CD8-positive, alpha-beta memory T cell (primary cell): Measurements from ENCODE around the gene FYN. TPM values are rescaled to one million over a fixed set of nuclear protein-coding genes. Genes with fewer than 3 reads are reported as not detected.

Experiments used
- CTCF ChIA-PET: fragments of 350-600 bp; sonication (Branson Sonifier 250); formaldehyde crosslinking; loops from one replicate; lab custom pipeline; 2021; ENCODE audit warnings: antibody characterized with exemption; lab: Charles Lee
- POLR2A ChIA-PET: fragments of 350-600 bp; sonication (Branson Sonifier 250); formaldehyde crosslinking; loops from one replicate; lab custom pipeline; 2021; ENCODE audit warnings: antibody characterized with exemption; lab: Charles Lee
- DNase-seq, 5 donors: peaks; one replicate each; pipeline versions ENCODE4 v3.0.0 to v3.0.0-alpha.2; 2020 to 2022; ENCODE audit warnings: mixed read lengths in 1 of 5
- H3K27ac ChIP-seq: one replicate; pipeline ENCODE4 v1.7.0; 2013; ENCODE audit warnings: low read depth, mild to moderate bottlenecking, low read length, moderate library complexity
- H3K27me3 ChIP-seq: 2 replicates; pipeline ENCODE4 v1.7.0; 2013; ENCODE audit warnings: low read length, mild to moderate bottlenecking; ENCODE audit not compliant: insufficient read depth, poor library complexity, severe bottlenecking
- H3K36me3 ChIP-seq: 2 replicates; pipeline ENCODE4 v1.7.0; 2013; ENCODE audit warnings: mild to moderate bottlenecking, low read length, moderate library complexity; ENCODE audit not compliant: insufficient read depth
- H3K4me1 ChIP-seq: 2 replicates; pipeline ENCODE4 v1.7.0; 2013; ENCODE audit warnings: mild to moderate bottlenecking, low read length, moderate library complexity; ENCODE audit not compliant: insufficient read depth
- H3K4me3 ChIP-seq: 2 replicates; pipeline ENCODE4 v1.7.0; 2013; ENCODE audit warnings: mild to moderate bottlenecking, low read length
- H3K9me3 ChIP-seq: 2 replicates; pipeline ENCODE4 v1.7.0; 2013; ENCODE audit warnings: mild to moderate bottlenecking, low read length
- H3K27ac Mint-ChIP-seq, 8 donors: one replicate each; pipeline ENCODE4 v1.8.0; 2020 to 2021; ENCODE audit warnings: mixed read lengths in 8 of 8, mild to moderate bottlenecking in 6 of 8, inconsistent platforms in 3 of 8, moderate library complexity in 3 of 8
- H3K27me3 Mint-ChIP-seq, 2 donors: one replicate each; pipeline ENCODE4 v1.8.0; 2020 to 2021; ENCODE audit warnings: mixed read lengths in 2 of 2, mild to moderate bottlenecking in 1 of 2, moderate library complexity in 1 of 2
- H3K36me3 Mint-ChIP-seq, 3 donors: one replicate each; pipeline ENCODE4 v1.8.0; 2020 to 2021; ENCODE audit warnings: mixed read lengths in 3 of 3, inconsistent platforms in 1 of 3, mild to moderate bottlenecking in 1 of 3
- H3K4me1 Mint-ChIP-seq, 3 donors: one replicate each; pipeline ENCODE4 v1.8.0; 2020 to 2021; ENCODE audit warnings: mixed read lengths in 3 of 3, inconsistent platforms in 1 of 3, mild to moderate bottlenecking in 1 of 3
- H3K4me3 Mint-ChIP-seq, 7 donors: one replicate each; pipeline ENCODE4 v1.8.0; 2020 to 2021; ENCODE audit warnings: mixed read lengths in 7 of 7, mild to moderate bottlenecking in 6 of 7, moderate library complexity in 4 of 7, inconsistent platforms in 2 of 7
- H3K9me3 Mint-ChIP-seq, 5 donors: one replicate each; pipeline ENCODE4 v1.8.0; 2020 to 2022; ENCODE audit warnings: mixed read lengths in 5 of 5, mild to moderate bottlenecking in 3 of 5, moderate library complexity in 2 of 5, inconsistent platforms in 1 of 5
- polyA plus RNA-seq: library from polyadenylated mRNA; unstranded; fragments of 300-500 nt; fragmentation: Illumina TruSeq; gene quantifications from one replicate; pipeline ENCODE4 v1.2.3, GENCODE V29; 2021
- total RNA-seq, 2 experiments: library from RNA; stranded (reverse); gene quantifications; one replicate each; pipeline ENCODE4 v1.2.3, GENCODE V29; 2021

The FYN gene
- total and polyA plus RNA-seq, 3 experiments from 2014 or later: 481 to 611 (median 491) TPM

- H3K36me3 Mint-ChIP-seq: peaks cover 1 to 94% (median 19%) of the 10 kb centered on the region in 3 donors
- no peaks in the 10 kb centered on the region for H3K27me3 Mint-ChIP-seq
- CTCF ChIA-PET: interaction anchor here (0.7 to 3.4 kb wide), 8 partner anchors 11 to 320 kb away, joined by 3 to 10 read pairs (median 3); no protein-coding TSS in a partner anchor
- H3K4me1 Mint-ChIP-seq: peaks cover 94 to 100% (median 100%) of the 10 kb centered on the region in 3 donors
- no peaks in the 10 kb centered on the region for H3K27me3 ChIP-seq
- H3K9me3 ChIP-seq: no peaks in the 10 kb centered on the region
- H3K9me3 Mint-ChIP-seq: no peaks in the 10 kb centered on the region
- POLR2A ChIA-PET: interaction anchor here (0.7 to 1.2 kb wide), 2 partner anchors 51 to 150 kb away, joined by 3 read pairs; partner anchors contain the start of gene FYN
- H3K27ac Mint-ChIP-seq: peak overlapping the region; percentile 51 to 100 (median 94)
- no peak for DNase-seq
- no peak overlapping the region for H3K4me3 ChIP-seq
- peaks cover 84% of the 10 kb centered on the region for H3K4me1 ChIP-seq
- H3K36me3 ChIP-seq: peaks cover 20% of the 10 kb centered on the region
- peak overlapping the region in 5 of 7 donors; percentile 25 to 82 (median 74) for H3K4me3 Mint-ChIP-seq
- H3K27ac ChIP-seq: no peak overlapping the region
Measured at GRCh38 chr6:111723412-111723970, 149.8 kb downstream of the FYN start.

GRCh38 chr6:111722179-111722731 lies 151.0 kb downstream of the FYN start:
- H3K4me1 ChIP-seq: peaks cover 77% of the 10 kb centered on the region
- Mint-ChIP-seq H3K27ac (peak overlapping the region; percentile 87 to 98 (median 92)), H3K36me3 (peaks cover 4 to 94% (median 16%) of the 10 kb centered on the region in 3 donors), H3K4me1 (peaks cover 87 to 98% (median 89%) of the 10 kb centered on the region in 3 donors), H3K27me3 (no peaks in the 10 kb centered on the region), H3K9me3 (no peaks in the 10 kb centered on the region), H3K4me3 (peak overlapping the region in 5 of 7 donors; percentile 29 to 53 (median 47))
- no peak overlapping the region for H3K27ac ChIP-seq
- ChIA-PET CTCF (interaction anchor here (0.7 to 3.4 kb wide), 16 partner anchors 10 to 322 kb away, joined by 3 to 10 read pairs (median 4); no protein-coding TSS in a partner anchor), POLR2A (interaction anchor here (1.2 kb wide), 1 partner anchor 151 kb away, joined by 3 read pairs; the partner anchor contains the start of gene FYN)
- no peaks in the 10 kb centered on the region for H3K9me3 ChIP-seq
- no peak for DNase-seq
- H3K27me3 ChIP-seq: no peaks in the 10 kb centered on the region
- no peak overlapping the region for H3K4me3 ChIP-seq
- H3K36me3 ChIP-seq: peaks cover 31% of the 10 kb centered on the region

- H3K4me3 Mint-ChIP-seq: peak overlapping the region in 6 of 7 donors; percentile 29 to 67 (median 50)
- Histone ChIP-seq H3K4me1 (peaks cover 72% of the 10 kb centered on the region), H3K9me3 (no peaks in the 10 kb centered on the region), H3K36me3 (peaks cover 31% of the 10 kb centered on the region), H3K27ac (no peak overlapping the region), H3K27me3 (no peaks in the 10 kb centered on the region), H3K4me3 (no peak overlapping the region)
- H3K27ac Mint-ChIP-seq: peak overlapping the region; percentile 87 to 98 (median 92)
- ChIA-PET POLR2A (no interaction called here), CTCF (interaction anchor here (0.7 to 3.4 kb wide), 14 partner anchors 9 to 322 kb away, joined by 3 to 10 read pairs (median 4); no protein-coding TSS in a partner anchor)
- H3K27me3 Mint-ChIP-seq: no peaks in the 10 kb centered on the region
- DNase-seq: peak in 3 of 5 donors; percentile 35 to 47 (median 45)
- H3K36me3 Mint-ChIP-seq: peaks cover 4 to 94% (median 16%) of the 10 kb centered on the region in 3 donors
- H3K9me3 Mint-ChIP-seq: no peaks in the 10 kb centered on the region
- peaks cover 84 to 97% (median 84%) of the 10 kb centered on the region in 3 donors for H3K4me1 Mint-ChIP-seq
Measured at GRCh38 chr6:111721753-111722154, 151.5 kb downstream of the FYN start.

- H3K4me1 Mint-ChIP-seq: peaks cover 81 to 95% (median 82%) of the 10 kb centered on the region in 3 donors
- H3K36me3 Mint-ChIP-seq: peaks cover 4 to 91% (median 20%) of the 10 kb centered on the region in 3 donors
- ChIA-PET CTCF (interaction anchor here (1.0 to 3.4 kb wide), 7 partner anchors 11 to 323 kb away, joined by 3 to 10 read pairs (median 6); no protein-coding TSS in a partner anchor), POLR2A (interaction anchor here (1.2 kb wide), 1 partner anchor 26 kb away, joined by 3 read pairs; no protein-coding TSS in a partner anchor)
- H3K27me3 Mint-ChIP-seq: no peaks in the 10 kb centered on the region
- no peak overlapping the region for H3K27ac ChIP-seq
- DNase-seq: no peak
- peak overlapping the region; percentile 87 to 99 (median 92) for H3K27ac Mint-ChIP-seq
- no peaks in the 10 kb centered on the region for H3K27me3 ChIP-seq
- H3K9me3 Mint-ChIP-seq: no peaks in the 10 kb centered on the region
- peaks cover 69% of the 10 kb centered on the region for H3K4me1 ChIP-seq
- H3K4me3 ChIP-seq: no peak overlapping the region
- H3K4me3 Mint-ChIP-seq: peak overlapping the region in 2 of 7 donors; percentile 3 to 37
- H3K36me3 ChIP-seq: peaks cover 31% of the 10 kb centered on the region
- no peaks in the 10 kb centered on the region for H3K9me3 ChIP-seq
Measured at GRCh38 chr6:111720931-111721496, 152.2 kb downstream of the FYN start.

- CTCF ChIA-PET: no interaction called here
- Mint-ChIP-seq H3K4me3 (no peak overlapping the region), H3K36me3 (peaks cover 7 to 91% (median 31%) of the 10 kb centered on the region in 3 donors), H3K27me3 (peaks cover 0 to 2% of the 10 kb centered on the region in 2 donors), H3K9me3 (no peaks in the 10 kb centered on the region), H3K27ac (peak overlapping the region; percentile 43 to 90 (median 86)), H3K4me1 (peaks cover 79 to 95% (median 82%) of the 10 kb centered on the region in 3 donors)
- Histone ChIP-seq H3K4me1 (peaks cover 70% of the 10 kb centered on the region), H3K27me3 (no peaks in the 10 kb centered on the region), H3K4me3 (no peak overlapping the region), H3K9me3 (no peaks in the 10 kb centered on the region), H3K36me3 (peaks cover 37% of the 10 kb centered on the region), H3K27ac (no peak overlapping the region)
- POLR2A ChIA-PET: no interaction called here
- DNase-seq: no peak
Measured at GRCh38 chr6:111718990-111719389, 154.3 kb downstream of the FYN start.

- H3K4me3 Mint-ChIP-seq: no peak overlapping the region
- H3K27ac Mint-ChIP-seq: peak overlapping the region; percentile 70 to 90 (median 84)
- peaks cover 0 to 2% of the 10 kb centered on the region in 2 donors for H3K27me3 Mint-ChIP-seq
- POLR2A ChIA-PET: no interaction called here
- Histone ChIP-seq H3K36me3 (peaks cover 44% of the 10 kb centered on the region), H3K4me3 (no peak overlapping the region), H3K4me1 (peaks cover 70% of the 10 kb centered on the region), H3K27me3 (no peaks in the 10 kb centered on the region), H3K9me3 (no peaks in the 10 kb centered on the region), H3K27ac (no peak overlapping the region)
- H3K9me3 Mint-ChIP-seq: no peaks in the 10 kb centered on the region
- H3K4me1 Mint-ChIP-seq: peaks cover 79 to 95% (median 82%) of the 10 kb centered on the region in 3 donors
- CTCF ChIA-PET: interaction anchor here (1.3 to 1.7 kb wide), 2 partner anchors 8 to 14 kb away, joined by 4 to 6 read pairs; no protein-coding TSS in a partner anchor
- no peak for DNase-seq
- peaks cover 7 to 92% (median 32%) of the 10 kb centered on the region in 3 donors for H3K36me3 Mint-ChIP-seq
Measured at GRCh38 chr6:111718326-111718725, 154.9 kb downstream of the FYN start.

- Histone ChIP-seq H3K36me3 (peaks cover 51% of the 10 kb centered on the region), H3K9me3 (no peaks in the 10 kb centered on the region), H3K4me3 (no peak overlapping the region), H3K27ac (no peak overlapping the region), H3K4me1 (peaks cover 70% of the 10 kb centered on the region), H3K27me3 (no peaks in the 10 kb centered on the region)
- peaks cover 0 to 2% of the 10 kb centered on the region in 2 donors for H3K27me3 Mint-ChIP-seq
- peaks cover 80 to 95% (median 82%) of the 10 kb centered on the region in 3 donors for H3K4me1 Mint-ChIP-seq
- ChIA-PET POLR2A (interaction anchor here (0.9 kb wide), 1 partner anchor 43 kb away, joined by 3 read pairs; no protein-coding TSS in a partner anchor), CTCF (interaction anchor here (1.3 to 2.2 kb wide), 4 partner anchors 9 to 76 kb away, joined by 3 to 7 read pairs (median 5); no protein-coding TSS in a partner anchor)
- H3K27ac Mint-ChIP-seq: peak overlapping the region; percentile 25 to 91 (median 79)
- no peaks in the 10 kb centered on the region for H3K9me3 Mint-ChIP-seq
- no peak for DNase-seq
- peaks cover 7 to 95% (median 35%) of the 10 kb centered on the region in 3 donors for H3K36me3 Mint-ChIP-seq
- peak overlapping the region in 1 of 7 donors; percentile 51 for H3K4me3 Mint-ChIP-seq
Measured at GRCh38 chr6:111717621-111718020, 155.6 kb downstream of the FYN start.
